Epithelial cell of proximal tubule (primary cell): ENCODE data around the gene AKAP7. TPM values are rescaled to one million over a fixed set of nuclear protein-coding genes. Genes with fewer than 3 reads are reported as not detected.
"Not testable (repeated sequence)": the region's sequence is repeated elsewhere in the genome, so short reads cannot be mapped to it uniquely, and the experiment has no call there.

ENCODE experiments used
- DNase-seq: peaks from one replicate; pipeline ENCODE4 v3.0.0-alpha.2; 2011; ENCODE audit warnings: low read depth
- H3K4me3 ChIP-seq: 2 replicates; pipeline ENCODE4 v1.5.1; 2011; ENCODE audit warnings: low read depth, mild to moderate bottlenecking, low read length
- total RNA-seq: library from RNA; depleted of rRNA; stranded (reverse); fragments of >200 nt; gene quantifications from 2 replicates; pipeline ENCODE4 v1.2.3, GENCODE V29; 2015
- TF ChIP-seq, protein P1 (sequence below): conservative IDR thresholded peaks from 2 replicates; pipeline ENCODE4 v1.5.1; 2012; ENCODE audit warnings: low read depth, mild to moderate bottlenecking, low read length

AKAP7 gene
- total RNA-seq, 1 donor from 2014 or later, result 3.5 TPM

DNA sequence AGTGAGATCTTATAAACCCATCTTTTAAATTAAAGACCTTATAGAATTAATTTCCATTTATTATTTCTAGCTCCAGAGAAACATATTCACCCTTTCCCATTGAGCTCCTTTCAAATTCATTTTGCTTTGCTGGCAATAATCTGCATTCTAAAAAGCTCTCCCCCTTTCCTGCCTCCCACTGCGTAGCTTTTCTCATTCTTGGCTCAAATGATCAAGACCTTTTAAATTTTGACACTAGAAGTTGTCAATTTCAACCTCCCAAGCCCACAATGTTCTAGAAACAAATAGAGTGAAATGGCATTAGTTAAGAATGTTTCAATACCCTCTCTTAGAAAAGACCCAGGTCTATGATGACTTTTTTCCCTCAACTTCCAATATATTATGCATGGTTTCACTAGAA lies 186.9 kb downstream of the AKAP7 start:
- TF ChIP-seq, protein P1, sequence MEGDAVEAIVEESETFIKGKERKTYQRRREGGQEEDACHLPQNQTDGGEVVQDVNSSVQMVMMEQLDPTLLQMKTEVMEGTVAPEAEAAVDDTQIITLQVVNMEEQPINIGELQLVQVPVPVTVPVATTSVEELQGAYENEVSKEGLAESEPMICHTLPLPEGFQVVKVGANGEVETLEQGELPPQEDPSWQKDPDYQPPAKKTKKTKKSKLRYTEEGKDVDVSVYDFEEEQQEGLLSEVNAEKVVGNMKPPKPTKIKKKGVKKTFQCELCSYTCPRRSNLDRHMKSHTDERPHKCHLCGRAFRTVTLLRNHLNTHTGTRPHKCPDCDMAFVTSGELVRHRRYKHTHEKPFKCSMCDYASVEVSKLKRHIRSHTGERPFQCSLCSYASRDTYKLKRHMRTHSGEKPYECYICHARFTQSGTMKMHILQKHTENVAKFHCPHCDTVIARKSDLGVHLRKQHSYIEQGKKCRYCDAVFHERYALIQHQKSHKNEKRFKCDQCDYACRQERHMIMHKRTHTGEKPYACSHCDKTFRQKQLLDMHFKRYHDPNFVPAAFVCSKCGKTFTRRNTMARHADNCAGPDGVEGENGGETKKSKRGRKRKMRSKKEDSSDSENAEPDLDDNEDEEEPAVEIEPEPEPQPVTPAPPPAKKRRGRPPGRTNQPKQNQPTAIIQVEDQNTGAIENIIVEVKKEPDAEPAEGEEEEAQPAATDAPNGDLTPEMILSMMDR, result no peak
- no peak for DNase-seq
- H3K4me3 ChIP-seq, result no peak overlapping the region

DNA sequence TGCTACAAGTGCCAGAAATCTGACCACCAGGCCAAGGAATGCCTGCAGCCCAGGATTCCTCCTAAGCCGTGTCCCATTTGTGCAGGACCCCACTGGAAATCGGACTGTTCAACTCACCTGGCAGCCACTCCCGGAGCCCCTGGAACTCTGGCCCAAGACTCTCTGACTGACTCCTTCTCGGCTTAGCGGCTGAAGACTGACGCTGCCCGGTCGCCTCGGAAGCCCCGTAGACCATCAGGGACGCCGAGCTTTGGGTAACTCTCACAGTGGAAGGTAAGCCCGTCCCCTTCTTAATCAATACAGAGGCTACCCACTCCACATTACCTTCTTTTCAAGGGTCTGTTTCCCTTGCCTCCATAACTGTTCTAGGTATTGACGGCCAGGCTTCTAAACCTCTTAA lies 190.4 kb downstream of the AKAP7 start:
- not testable (repeated sequence) for H3K4me3 ChIP-seq, DNase-seq

DNA sequence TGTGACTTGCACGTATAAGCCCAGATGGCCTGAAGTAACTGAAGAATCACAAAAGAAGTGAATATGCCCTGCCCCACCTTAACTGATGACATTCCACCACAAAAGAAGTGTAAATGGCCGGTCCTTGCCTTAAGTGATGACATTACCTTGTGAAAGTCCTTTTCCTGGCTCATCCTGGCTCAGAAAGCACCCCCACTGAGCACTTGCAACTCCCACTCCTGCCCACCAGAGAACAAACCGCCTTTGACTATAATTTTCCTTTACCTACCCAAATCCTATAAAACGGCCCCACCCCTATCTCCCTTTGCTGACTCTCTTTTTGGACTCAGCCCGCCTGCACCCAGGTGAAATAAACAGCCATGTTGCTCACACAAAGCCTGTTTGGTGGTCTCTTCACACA lies 193.5 kb downstream of the AKAP7 start:
- not testable (repeated sequence) for H3K4me3 ChIP-seq, DNase-seq

DNA sequence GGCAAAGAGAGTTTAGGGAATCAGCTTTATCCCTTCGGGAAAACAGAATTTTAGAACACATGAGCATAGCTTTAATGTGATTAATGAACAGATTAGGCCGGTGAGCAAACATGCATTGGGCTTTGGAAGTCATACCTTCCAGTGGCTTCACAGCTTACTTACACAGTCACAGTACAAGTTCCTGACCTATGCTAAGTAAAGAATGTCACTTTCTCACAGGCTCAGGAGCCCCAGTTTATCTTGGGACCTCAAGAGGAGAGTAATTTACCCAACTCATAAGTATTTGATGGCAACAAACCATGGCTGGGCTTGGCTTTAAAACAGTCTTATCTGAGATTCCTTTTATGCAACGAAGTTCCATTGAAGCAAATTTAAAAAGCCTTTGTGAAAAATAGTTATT lies 195.9 kb downstream of the AKAP7 start:
- DNase-seq, result no peak
- H3K4me3 ChIP-seq, result no peak overlapping the region
- TF ChIP-seq, protein P1, result no peak

DNA sequence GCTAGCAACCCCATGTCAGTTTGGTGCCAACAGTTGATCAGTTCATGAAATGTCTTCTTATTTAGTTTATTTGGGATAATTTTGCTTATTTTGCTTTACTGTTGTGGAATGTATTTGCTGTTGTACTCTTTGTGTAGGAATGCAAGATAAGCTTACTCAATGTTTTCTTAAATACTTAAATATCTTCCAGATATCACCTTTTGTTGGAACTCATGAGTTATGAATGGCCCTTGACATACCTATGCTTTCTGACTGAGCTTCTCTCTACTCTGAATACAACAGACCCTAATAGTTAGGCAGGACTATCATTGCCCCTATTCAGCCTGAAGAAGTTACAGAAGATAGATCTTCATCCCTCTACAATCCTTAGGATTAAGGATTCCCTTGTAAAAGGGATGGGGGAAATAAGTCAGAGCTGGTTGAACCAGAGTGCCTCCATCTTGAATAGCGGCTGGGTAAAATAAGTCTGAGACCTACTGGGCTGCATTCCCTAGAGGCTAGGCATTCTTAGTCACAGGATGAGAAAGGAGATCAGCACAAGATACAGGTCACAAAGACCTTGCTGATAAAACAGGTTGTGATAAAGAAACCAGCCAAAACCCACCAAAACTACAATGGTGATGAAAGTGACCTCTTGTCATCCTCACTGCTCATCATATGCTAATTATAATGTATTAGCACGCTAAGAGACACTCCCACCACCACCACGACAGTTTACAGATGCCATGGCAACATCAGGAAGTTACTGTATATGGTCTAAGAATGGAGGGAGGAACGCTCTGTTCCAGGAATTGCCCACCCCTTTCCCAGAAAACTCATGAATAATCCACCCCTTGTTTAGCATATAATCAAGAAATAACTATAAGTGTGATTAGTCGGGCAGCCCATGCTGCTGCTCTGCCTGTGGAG lies 196.9 kb downstream of the AKAP7 start:
- no peak for DNase-seq
- no peak overlapping the region for H3K4me3 ChIP-seq
- TF ChIP-seq, protein P1, result no peak

Other genes starting within 250 kb of the AKAP7 start
- gene EPB41L2, start 72.2 kb upstream of the AKAP7 start, total RNA-seq, result 38.3 and 67.1 TPM in 2 replicates